ENCODE results near the gene ARHGEF12.

ARHGEF12 gene

DNA sequence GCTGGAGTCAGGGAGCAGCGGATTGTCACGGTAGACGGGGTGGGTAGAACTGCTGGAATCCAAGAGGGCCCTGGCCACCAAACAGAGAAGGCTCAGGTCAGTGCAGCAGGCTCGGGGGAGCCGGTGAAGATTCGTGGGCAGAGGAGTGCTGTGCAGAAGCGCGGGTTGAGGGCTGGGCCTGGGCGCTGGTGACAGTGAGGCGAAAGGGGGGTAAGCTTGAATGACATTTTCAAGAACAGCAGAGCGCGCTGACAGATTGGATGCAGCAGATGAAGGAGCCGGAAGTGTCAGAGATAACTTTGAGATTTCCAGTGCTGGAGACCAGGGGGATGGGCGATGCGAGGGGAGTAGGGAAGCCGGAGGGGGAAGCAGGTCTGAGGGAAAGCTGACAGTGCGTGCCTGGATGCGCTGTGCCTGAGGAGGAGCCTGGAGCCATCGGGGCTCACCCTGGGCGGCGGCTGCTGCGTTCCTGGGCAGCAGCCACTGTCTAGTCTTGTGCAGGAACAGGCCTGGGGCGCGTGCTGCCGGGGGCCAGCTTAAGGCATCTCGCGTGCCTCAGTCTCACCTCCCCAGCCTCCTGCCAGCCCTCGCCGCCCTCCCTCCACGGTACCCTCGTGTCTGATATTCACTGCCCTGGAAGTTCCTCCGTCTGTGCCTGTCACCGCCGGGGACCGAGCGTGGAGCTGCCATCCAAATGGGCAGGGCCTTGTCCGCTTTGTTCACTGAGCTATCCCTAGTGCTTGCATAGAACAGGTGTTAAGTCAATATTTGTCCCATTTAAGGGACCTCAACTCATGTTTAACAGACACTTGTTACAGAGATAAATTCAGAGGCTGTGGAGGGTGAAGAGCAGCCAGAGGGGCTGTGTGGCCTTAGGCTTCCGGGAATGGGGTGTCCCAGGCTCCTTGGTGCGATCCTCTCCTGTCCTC is 180.5 kb downstream of the ARHGEF12 start:
- Histone ChIP-seq H3K4me2 (ENCODE audit: low read depth, low read length, poor library complexity, severe bottlenecking) (no peak overlapping the region), H3K36me3 (ENCODE audit: low read length) (no peaks in the 10 kb centered on the region), H4K20me1 (ENCODE audit: low read depth, low read length) (no peaks in the 10 kb centered on the region), H3K9ac (ENCODE audit: low read length) (no peak overlapping the region), H3K9me3 (ENCODE audit: insufficient read depth, low read length) (no peaks in the 10 kb centered on the region), H3K4me3 (ENCODE audit: insufficient read depth, low read length, poor library complexity, severe bottlenecking) (no peak overlapping the region), H3K9me2 (replicated peaks; ENCODE audit: insufficient read depth, low read length) (no peaks in the 10 kb centered on the region), H3F3A (ENCODE audit: insufficient read depth) (no peaks in the 10 kb centered on the region), H3K27ac (ENCODE audit: low read depth, low read length) (no peak overlapping the region), H3K79me2 (ENCODE audit: insufficient read depth, low read length) (no peaks in the 10 kb centered on the region), H3K27me3 (ENCODE audit: low read length) (no peaks in the 10 kb centered on the region), H2AFZ (ENCODE audit: low read depth, low read length, severe bottlenecking) (no peak overlapping the region)
- TF ChIP-seq EZH2phosphoT487 (conservative IDR thresholded peaks at IDR 0.05; ENCODE audit: low read length), result no peak
- TF ChIP-seq, protein P1, sequence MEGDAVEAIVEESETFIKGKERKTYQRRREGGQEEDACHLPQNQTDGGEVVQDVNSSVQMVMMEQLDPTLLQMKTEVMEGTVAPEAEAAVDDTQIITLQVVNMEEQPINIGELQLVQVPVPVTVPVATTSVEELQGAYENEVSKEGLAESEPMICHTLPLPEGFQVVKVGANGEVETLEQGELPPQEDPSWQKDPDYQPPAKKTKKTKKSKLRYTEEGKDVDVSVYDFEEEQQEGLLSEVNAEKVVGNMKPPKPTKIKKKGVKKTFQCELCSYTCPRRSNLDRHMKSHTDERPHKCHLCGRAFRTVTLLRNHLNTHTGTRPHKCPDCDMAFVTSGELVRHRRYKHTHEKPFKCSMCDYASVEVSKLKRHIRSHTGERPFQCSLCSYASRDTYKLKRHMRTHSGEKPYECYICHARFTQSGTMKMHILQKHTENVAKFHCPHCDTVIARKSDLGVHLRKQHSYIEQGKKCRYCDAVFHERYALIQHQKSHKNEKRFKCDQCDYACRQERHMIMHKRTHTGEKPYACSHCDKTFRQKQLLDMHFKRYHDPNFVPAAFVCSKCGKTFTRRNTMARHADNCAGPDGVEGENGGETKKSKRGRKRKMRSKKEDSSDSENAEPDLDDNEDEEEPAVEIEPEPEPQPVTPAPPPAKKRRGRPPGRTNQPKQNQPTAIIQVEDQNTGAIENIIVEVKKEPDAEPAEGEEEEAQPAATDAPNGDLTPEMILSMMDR (IDR thresholded peaks at IDR 0.05; ENCODE audit: insufficient read depth, low read length, poor library complexity, severe bottlenecking), result no peak

DNA sequence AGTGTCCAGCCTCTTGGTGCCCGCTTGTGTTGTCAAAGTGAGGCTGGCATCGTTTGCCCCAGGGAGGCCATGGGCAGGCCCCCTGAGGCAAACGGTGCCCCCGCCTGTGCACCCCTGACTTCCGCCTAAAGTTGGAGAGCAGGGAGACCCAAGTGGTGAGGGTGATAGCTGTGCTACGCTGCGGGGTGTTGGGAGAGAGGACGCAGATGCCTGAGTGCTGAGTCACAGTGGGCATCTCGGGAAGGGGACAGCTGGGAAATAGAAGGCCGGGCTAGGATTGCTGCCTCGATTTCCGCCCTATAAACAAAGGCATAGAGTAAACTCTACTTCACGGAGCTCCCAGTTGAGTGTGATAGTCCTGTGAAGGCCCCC is 181.2 kb downstream of the ARHGEF12 start:
- Histone ChIP-seq H3K9me2 (replicated peaks; ENCODE audit: insufficient read depth, low read length) (no peaks in the 10 kb centered on the region), H3K4me3 (ENCODE audit: insufficient read depth, low read length, poor library complexity, severe bottlenecking) (no peak overlapping the region), H2AFZ (ENCODE audit: low read depth, low read length, severe bottlenecking) (no peak overlapping the region), H3K9me3 (ENCODE audit: insufficient read depth, low read length) (no peaks in the 10 kb centered on the region), H3K4me2 (ENCODE audit: low read depth, low read length, poor library complexity, severe bottlenecking) (no peak overlapping the region), H3K79me2 (ENCODE audit: insufficient read depth, low read length) (no peaks in the 10 kb centered on the region), H4K20me1 (ENCODE audit: low read depth, low read length) (no peaks in the 10 kb centered on the region), H3K27me3 (ENCODE audit: low read length) (no peaks in the 10 kb centered on the region), H3K9ac (ENCODE audit: low read length) (no peak overlapping the region), H3F3A (ENCODE audit: insufficient read depth) (no peaks in the 10 kb centered on the region), H3K36me3 (ENCODE audit: low read length) (no peaks in the 10 kb centered on the region), H3K27ac (ENCODE audit: low read depth, low read length) (no peak overlapping the region)
- TF ChIP-seq, protein P1 (IDR thresholded peaks at IDR 0.05; ENCODE audit: insufficient read depth, low read length, poor library complexity, severe bottlenecking), result no peak
- no peak for TF ChIP-seq EZH2phosphoT487 (conservative IDR thresholded peaks at IDR 0.05; ENCODE audit: low read length)

DNA sequence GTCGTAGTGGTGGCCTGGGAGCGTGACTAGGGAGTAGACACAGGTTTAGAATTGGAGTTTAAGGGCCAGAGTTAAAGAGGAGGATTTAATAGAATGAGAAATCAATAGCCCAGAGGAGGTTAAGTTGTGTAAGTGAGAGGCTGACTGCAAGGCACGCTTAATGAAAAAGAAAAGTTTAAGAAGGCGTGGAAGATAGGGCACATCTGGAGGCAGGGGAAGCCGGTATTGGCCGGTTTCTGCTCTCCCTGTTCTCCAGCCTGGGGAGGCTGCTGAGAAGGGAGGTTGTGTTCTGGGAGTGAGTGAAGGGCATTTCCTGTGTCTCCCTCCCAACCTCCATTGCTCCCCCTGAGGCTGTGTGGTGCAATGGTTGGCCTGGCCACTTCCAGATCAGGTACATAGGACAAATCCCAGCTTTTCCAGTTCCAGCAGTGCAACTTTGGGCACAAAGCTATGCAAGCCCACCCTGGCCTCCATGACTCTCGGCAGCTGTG is 181.6 kb downstream of the ARHGEF12 start:
- no peak overlapping the region for H2AFZ ChIP-seq (ENCODE audit: low read depth, low read length, severe bottlenecking)
- TF ChIP-seq, protein P1 (IDR thresholded peaks at IDR 0.05; ENCODE audit: insufficient read depth, low read length, poor library complexity, severe bottlenecking), result no peak
- TF ChIP-seq EZH2phosphoT487 (conservative IDR thresholded peaks at IDR 0.05; ENCODE audit: low read length), result no peak

More for the DNA sequence above, 181.6 kb downstream of the ARHGEF12 start:
- H3K4me3 ChIP-seq (ENCODE audit: insufficient read depth, low read length, poor library complexity, severe bottlenecking), result no peak overlapping the region
- no peaks in the 10 kb centered on the region for H3K9me2 ChIP-seq (replicated peaks; ENCODE audit: insufficient read depth, low read length)
- no peaks in the 10 kb centered on the region for H3K9me3 ChIP-seq (ENCODE audit: insufficient read depth, low read length)
- H3K27me3 ChIP-seq (ENCODE audit: low read length), result no peaks in the 10 kb centered on the region
- no peaks in the 10 kb centered on the region for H3K36me3 ChIP-seq (ENCODE audit: low read length)
- no peaks in the 10 kb centered on the region for H3K79me2 ChIP-seq (ENCODE audit: insufficient read depth, low read length)
- no peaks in the 10 kb centered on the region for H3F3A ChIP-seq (ENCODE audit: insufficient read depth)
- H3K4me2 ChIP-seq (ENCODE audit: low read depth, low read length, poor library complexity, severe bottlenecking), result no peak overlapping the region
- no peak overlapping the region for H3K9ac ChIP-seq (ENCODE audit: low read length)
- no peaks in the 10 kb centered on the region for H4K20me1 ChIP-seq (ENCODE audit: low read depth, low read length)
- H3K27ac ChIP-seq (ENCODE audit: low read depth, low read length), result no peak overlapping the region
